CD14-positive monocyte (primary cell): Measurements from ENCODE around the gene SMYD3. TPM values are rescaled to one million over a fixed set of nuclear protein-coding genes. Genes with fewer than 3 reads are reported as not detected.

Experiments used
- DNase-seq, 3 donors: peaks; one replicate each; pipeline ENCODE4 v3.0.0-alpha.2; 2011 to 2022
- H2AFZ ChIP-seq: 2 replicates; pipeline ENCODE4 v1.6.0; 2012; ENCODE audit warnings: mild to moderate bottlenecking, low read depth, low read length, inconsistent platforms; ENCODE audit not compliant: insufficient read depth, poor library complexity, severe bottlenecking
- H3K27ac ChIP-seq, 2 donors: 1 replicate in 1 of 2; 2 replicates in 1 of 2; pipeline ENCODE4 v1.5.1; 2012 to 2013; ENCODE audit warnings: low read length in 2 of 2, control low read depth in 1 of 2, inconsistent platforms in 1 of 2, low read depth in 1 of 2, mild to moderate bottlenecking in 1 of 2
- H3K27me3 ChIP-seq, 2 donors: one replicate each; pipeline versions ENCODE4 v1.6.0 to v1.6.1; 2011 to 2013; ENCODE audit warnings: low read length in 2 of 2; ENCODE audit not compliant: control insufficient read depth in 2 of 2, insufficient read depth in 2 of 2
- H3K36me3 ChIP-seq, 2 donors: replicated peaks in 1 of 2; 1 replicate in 1 of 2; 2 replicates in 1 of 2; pipeline versions ENCODE4 v1.5.1 to v1.6.1; 2012 to 2013; ENCODE audit warnings: low read length in 2 of 2, control low read depth in 1 of 2, inconsistent platforms in 1 of 2, mild to moderate bottlenecking in 1 of 2; ENCODE audit not compliant: insufficient read depth in 2 of 2, control insufficient read depth in 1 of 2
- H3K4me1 ChIP-seq, 2 donors: 1 replicate in 1 of 2; 2 replicates in 1 of 2; pipeline versions ENCODE4 v1.5.1 to v1.6.1; 2012 to 2013; ENCODE audit warnings: low read length in 2 of 2, control low read depth in 1 of 2, inconsistent platforms in 1 of 2, mild to moderate bottlenecking in 1 of 2, moderate library complexity in 1 of 2; ENCODE audit not compliant: insufficient read depth in 2 of 2, control insufficient read depth in 1 of 2
- H3K4me2 ChIP-seq: replicated peaks from 2 replicates; pipeline ENCODE3; 2012; ENCODE audit warnings: low read length, moderate library complexity, mild to moderate bottlenecking; ENCODE audit not compliant: poor library complexity, severe bottlenecking; ENCODE audit errors: extremely low read depth
- H3K4me3 ChIP-seq, 3 experiments: fragments of 200-600 bp in 1 of 3; sonication (generic) in 1 of 3; replicated peaks in 1 of 3; 1 replicate in 2 of 3; 2 replicates in 1 of 3; pipeline ENCODE4 v1.5.1; 2011 to 2013; ENCODE audit warnings: low read length in 3 of 3, mild to moderate bottlenecking in 3 of 3, control low read depth in 2 of 3, low read depth in 2 of 3, inconsistent platforms in 1 of 3, moderate library complexity in 1 of 3
- H3K79me2 ChIP-seq: 2 replicates; pipeline ENCODE4 v1.6.0; 2012; ENCODE audit warnings: mild to moderate bottlenecking, control low read depth, inconsistent platforms, low read length, moderate library complexity; ENCODE audit not compliant: insufficient read depth
- H3K9ac ChIP-seq: 2 replicates; pipeline ENCODE4 v1.6.0; 2017; ENCODE audit warnings: low read length, mild to moderate bottlenecking; ENCODE audit not compliant: insufficient read depth, poor library complexity, severe bottlenecking
- H3K9me3 ChIP-seq, 2 donors: replicated peaks in 1 of 2; 1 replicate in 1 of 2; 2 replicates in 1 of 2; pipeline versions ENCODE4 v1.5.1 to v1.6.1; 2012 to 2013; ENCODE audit warnings: low read length in 2 of 2, control low read depth in 1 of 2; ENCODE audit not compliant: control insufficient read depth in 1 of 2, insufficient read depth in 1 of 2
- H4K20me1 ChIP-seq: 2 replicates; pipeline ENCODE4 v1.6.0; 2012; ENCODE audit warnings: mild to moderate bottlenecking, low read length, control low read depth, moderate library complexity; ENCODE audit not compliant: insufficient read depth
- H3K27ac Mint-ChIP-seq, 7 donors: one replicate each; pipeline ENCODE4 v1.8.0; 2020; ENCODE audit warnings: mild to moderate bottlenecking in 7 of 7, mixed read lengths in 7 of 7, moderate library complexity in 6 of 7, inconsistent platforms in 2 of 7
- H3K27me3 Mint-ChIP-seq, 3 donors: one replicate each; pipeline ENCODE4 v1.8.0; 2021 to 2022; ENCODE audit warnings: low read depth in 3 of 3, mild to moderate bottlenecking in 3 of 3, mixed read lengths in 3 of 3, moderate library complexity in 3 of 3, inconsistent platforms in 1 of 3
- H3K36me3 Mint-ChIP-seq, 2 donors: one replicate each; pipeline ENCODE4 v1.8.0; 2020; ENCODE audit warnings: mixed read lengths in 2 of 2, inconsistent platforms in 1 of 2, mild to moderate bottlenecking in 1 of 2
- H3K4me1 Mint-ChIP-seq: one replicate; pipeline ENCODE4 v1.8.0; 2020; ENCODE audit warnings: mild to moderate bottlenecking, mixed read lengths
- H3K4me3 Mint-ChIP-seq, 2 donors: one replicate each; pipeline ENCODE4 v1.8.0; 2020; ENCODE audit warnings: mild to moderate bottlenecking in 2 of 2, mixed read lengths in 2 of 2, moderate library complexity in 1 of 2
- H3K9me3 Mint-ChIP-seq, 7 donors: one replicate each; pipeline ENCODE4 v1.8.0; 2020 to 2022; ENCODE audit warnings: mixed read lengths in 7 of 7, mild to moderate bottlenecking in 6 of 7, moderate library complexity in 6 of 7, inconsistent platforms in 2 of 7
- WGBS: methylation state at CpG from one replicate; pipeline ENCODE4 v1.1.5; 2013; ENCODE audit warnings: missing lambda C conversion rate; ENCODE audit not compliant: insufficient coverage; 5-methylcytosine and 5-hydroxymethylcytosine counted together
- intact Hi-C, 2 donors: fragments of 100-400 bp; cut with micrococcal nuclease; formaldehyde crosslinking; loops; one replicate each; pipeline versions ENCODE4 v1.15.0 to v1.15.1; 2023
- polyA plus RNA-seq, 3 donors: library from polyadenylated mRNA; depleted of rRNA in 1 of 3; unstranded in 2 of 3; stranded (reverse) in 1 of 3; fragments of 300-500 nt in 2 of 3; fragments of >200 nt in 1 of 3; fragmentation: Illumina TruSeq in 2 of 3; gene quantifications; 1 replicate in 2 of 3; 2 replicates in 1 of 3; pipeline ENCODE4 v1.2.3, GENCODE V29; 2012 to 2021
- TF ChIP-seq, protein P1 (sequence below): fragments of 200-600 bp; IDR thresholded peaks from one replicate; pipeline ENCODE4 v1.8.0; 2022; ENCODE audit warnings: antibody characterized with exemption, mild to moderate bottlenecking

The SMYD3 gene
- polyA plus RNA-seq, 3 donors, result 2.7 to 8.4 (median 4.0) TPM

- H3K79me2 ChIP-seq, result no peaks in the 10 kb centered on the region
- H3K4me1 Mint-ChIP-seq, result peaks cover 12% of the 10 kb centered on the region
- H3K4me2 ChIP-seq, result no peak overlapping the region
- H3K4me3 ChIP-seq, result no peak overlapping the region
- no peaks in the 10 kb centered on the region for H3K36me3 Mint-ChIP-seq
- no peaks in the 10 kb centered on the region for H3K9me3 ChIP-seq
- no peak overlapping the region for H3K9ac ChIP-seq
- peak in 2 of 3 donors; percentile 14 to 15 for DNase-seq
- no peak overlapping the region for H3K27ac Mint-ChIP-seq
- WGBS, result no CpG with 5 or more reads among the region's 10 CpGs
- intact Hi-C loops, result no loop called here
- no peaks in the 10 kb centered on the region for H4K20me1 ChIP-seq
- peaks cover 0 to 2% (median 0%) of the 10 kb centered on the region in 7 donors for H3K9me3 Mint-ChIP-seq
- no peak overlapping the region for H2AFZ ChIP-seq
- peaks cover 2 to 4% (median 4%) of the 10 kb centered on the region in 3 donors for H3K27me3 Mint-ChIP-seq
- H3K4me3 Mint-ChIP-seq, result no peak overlapping the region
- H3K27me3 ChIP-seq, result no peaks in the 10 kb centered on the region
- TF ChIP-seq, protein P1, sequence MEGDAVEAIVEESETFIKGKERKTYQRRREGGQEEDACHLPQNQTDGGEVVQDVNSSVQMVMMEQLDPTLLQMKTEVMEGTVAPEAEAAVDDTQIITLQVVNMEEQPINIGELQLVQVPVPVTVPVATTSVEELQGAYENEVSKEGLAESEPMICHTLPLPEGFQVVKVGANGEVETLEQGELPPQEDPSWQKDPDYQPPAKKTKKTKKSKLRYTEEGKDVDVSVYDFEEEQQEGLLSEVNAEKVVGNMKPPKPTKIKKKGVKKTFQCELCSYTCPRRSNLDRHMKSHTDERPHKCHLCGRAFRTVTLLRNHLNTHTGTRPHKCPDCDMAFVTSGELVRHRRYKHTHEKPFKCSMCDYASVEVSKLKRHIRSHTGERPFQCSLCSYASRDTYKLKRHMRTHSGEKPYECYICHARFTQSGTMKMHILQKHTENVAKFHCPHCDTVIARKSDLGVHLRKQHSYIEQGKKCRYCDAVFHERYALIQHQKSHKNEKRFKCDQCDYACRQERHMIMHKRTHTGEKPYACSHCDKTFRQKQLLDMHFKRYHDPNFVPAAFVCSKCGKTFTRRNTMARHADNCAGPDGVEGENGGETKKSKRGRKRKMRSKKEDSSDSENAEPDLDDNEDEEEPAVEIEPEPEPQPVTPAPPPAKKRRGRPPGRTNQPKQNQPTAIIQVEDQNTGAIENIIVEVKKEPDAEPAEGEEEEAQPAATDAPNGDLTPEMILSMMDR, result no peak
- no peak overlapping the region for H3K27ac ChIP-seq
- no peaks in the 10 kb centered on the region for H3K4me1 ChIP-seq
- no peaks in the 10 kb centered on the region for H3K36me3 ChIP-seq
Measured at GRCh38 chr1:245999697-246000637, 507.1 kb downstream of the SMYD3 start.

GRCh38 chr1:245997471-245998258, 509.4 kb downstream of the SMYD3 start:
- Histone ChIP-seq H3K27me3 (no peaks in the 10 kb centered on the region), H3K4me2 (no peak overlapping the region), H3K9ac (no peak overlapping the region), H3K4me1 (no peaks in the 10 kb centered on the region), H3K79me2 (no peaks in the 10 kb centered on the region), H3K4me3 (no peak overlapping the region), H3K36me3 (no peaks in the 10 kb centered on the region), H2AFZ (no peak overlapping the region), H4K20me1 (no peaks in the 10 kb centered on the region), H3K9me3 (no peaks in the 10 kb centered on the region), H3K27ac (no peak overlapping the region)
- peaks cover 0 to 6% (median 0%) of the 10 kb centered on the region in 7 donors for H3K9me3 Mint-ChIP-seq
- H3K4me3 Mint-ChIP-seq, result no peak overlapping the region
- intact Hi-C loops, result no loop called here
- TF ChIP-seq, protein P1, result no peak
- DNase-seq, result no peak
- peaks cover under 1 to 2% (median 2%) of the 10 kb centered on the region in 3 donors for H3K27me3 Mint-ChIP-seq
- WGBS, result 100% methylated on average over 2 of the region's 7 CpGs
- H3K4me1 Mint-ChIP-seq, result peaks cover 12% of the 10 kb centered on the region
- peak overlapping the region in 1 of 7 donors; percentile 4 for H3K27ac Mint-ChIP-seq
- no peaks in the 10 kb centered on the region for H3K36me3 Mint-ChIP-seq
